SU-DHL-6 (cell line): ENCODE measurements around the gene RTP4.

Experiments
- H2AFZ ChIP-seq: fragments of 200-600 bp; sonication (generic); 2 replicates; pipeline ENCODE4 v1.6.1; 2014; ENCODE audit warnings: low read depth, mild to moderate bottlenecking, moderate library complexity, mixed read lengths, antibody characterized with exemption, low read length; ENCODE audit not compliant: severe bottlenecking
- H3F3A ChIP-seq: fragments of 200-600 bp; shearing (Covaris generic); 2 replicates; pipeline ENCODE4 v1.6.0; 2016; ENCODE audit warnings: antibody characterized with exemption, mild to moderate bottlenecking; ENCODE audit not compliant: insufficient read depth
- H3K27ac ChIP-seq: fragments of 200-600 bp; sonication (generic); 2 replicates; pipeline ENCODE4 v1.5.1; 2016; ENCODE audit warnings: low read depth, mild to moderate bottlenecking, low read length, moderate library complexity, mixed read lengths
- H3K27me3 ChIP-seq: fragments of 200-600 bp; sonication (generic), shearing (Covaris generic); 2 replicates; pipeline ENCODE4 v1.6.0; 2014; ENCODE audit warnings: mild to moderate bottlenecking, low read length
- H3K36me3 ChIP-seq: fragments of 200-600 bp; sonication (generic); 2 replicates; pipeline ENCODE4 v1.6.1; 2014; ENCODE audit warnings: mild to moderate bottlenecking, low read length, mixed read lengths
- H3K4me2 ChIP-seq: fragments of 300-600, 200-600 bp; shearing (Covaris generic), sonication (generic); 2 replicates; pipeline ENCODE4 v1.6.0; 2014; ENCODE audit warnings: low read length, low read depth, mild to moderate bottlenecking; ENCODE audit not compliant: poor library complexity, severe bottlenecking
- H3K4me3 ChIP-seq: fragments of 200-600 bp; sonication (generic); 2 replicates; pipeline ENCODE4 v1.5.1; 2014; ENCODE audit warnings: antibody characterized with exemption, low read length, mild to moderate bottlenecking, mixed read lengths; ENCODE audit not compliant: insufficient read depth, poor library complexity, severe bottlenecking
- H3K79me2 ChIP-seq: fragments of 200-600 bp; sonication (generic); 2 replicates; pipeline ENCODE4 v1.6.1; 2014; ENCODE audit warnings: mild to moderate bottlenecking, low read length, moderate library complexity; ENCODE audit not compliant: insufficient read depth
- H3K9ac ChIP-seq: fragments of 200-600 bp; sonication (generic); 2 replicates; pipeline ENCODE4 v1.7.0; 2014; ENCODE audit warnings: mild to moderate bottlenecking, low read length
- H3K9me2 ChIP-seq: fragments of 200-600 bp; sonication (generic); replicated peaks from 2 replicates; pipeline ENCODE4 v1.6.1; 2014; ENCODE audit warnings: low read length; ENCODE audit not compliant: insufficient read depth
- H3K9me3 ChIP-seq: fragments of 200-600 bp; sonication (generic); 2 replicates; pipeline ENCODE4 v1.6.1; 2014; ENCODE audit warnings: low read length, mixed read lengths; ENCODE audit not compliant: insufficient read depth
- H4K20me1 ChIP-seq: fragments of 200-600 bp; sonication (generic); 2 replicates; pipeline ENCODE4 v1.6.1; 2014; ENCODE audit warnings: low read depth, mild to moderate bottlenecking, antibody characterized with exemption, low read length, moderate library complexity, mixed read lengths
- CTCF ChIP-seq: fragments of 200-600 bp; sonication (generic); IDR thresholded peaks from one replicate; pipeline ENCODE4 v1.5.1; 2017; ENCODE audit warnings: antibody characterized with exemption, mild to moderate bottlenecking, low read length, moderate library complexity; ENCODE audit not compliant: insufficient read depth, poor library complexity, severe bottlenecking
- EZH2phosphoT487 ChIP-seq: fragments of 200-600 bp; sonication (generic), shearing (Covaris generic); conservative IDR thresholded peaks from 2 replicates; pipeline ENCODE4 v1.6.1; 2018; ENCODE audit warnings: mild to moderate bottlenecking, antibody characterized with exemption, low read length, moderate library complexity, mixed read lengths

Gene RTP4

GRCh38 chr3:187368251-187369088 lies at the start of gene RTP4:
TSS of gene RTP4 (plus strand) at chr3:187368385. CDS start at chr3:187368442, 57 bp downstream.
- Histone ChIP-seq H3K4me2 (peak within 1 kb of the TSS; percentile 39), H4K20me1 (no peaks in the 10 kb centered on the region), H3K9ac (no peak within 1 kb of the TSS), H3K9me2 (no peaks in the 10 kb centered on the region), H3K79me2 (no peaks in the 10 kb centered on the region), H3K4me3 (peak within 1 kb of the TSS; percentile 3), H3F3A (no peaks in the 10 kb centered on the region), H3K27me3 (no peaks in the 10 kb centered on the region), H3K9me3 (no peaks in the 10 kb centered on the region), H3K36me3 (no peaks in the 10 kb centered on the region), H2AFZ (peak within 1 kb of the TSS; percentile 25), H3K27ac (no peak within 1 kb of the TSS)
- TF ChIP-seq EZH2phosphoT487 = no peak
- TF ChIP-seq CTCF = no peak

GRCh38 chr3:187318819-187319616 lies 49.2 kb upstream of the RTP4 start:
- Histone ChIP-seq H3K36me3 (no peaks in the 10 kb centered on the region), H3K9me2 (no peaks in the 10 kb centered on the region), H3K9ac (no peak overlapping the region), H3K27me3 (no peaks in the 10 kb centered on the region), H3K27ac (no peak overlapping the region), H3F3A (no peaks in the 10 kb centered on the region), H4K20me1 (no peaks in the 10 kb centered on the region), H3K9me3 (no peaks in the 10 kb centered on the region), H3K4me2 (no peak overlapping the region), H3K4me3 (no peak overlapping the region), H2AFZ (peak overlapping the region; percentile 3), H3K79me2 (no peaks in the 10 kb centered on the region)
- TF ChIP-seq EZH2phosphoT487 = no peak
- peak; percentile 69 for TF ChIP-seq CTCF

- no peaks in the 10 kb centered on the region for H3K27me3 ChIP-seq
- H3K4me3 ChIP-seq = no peak overlapping the region
- H3K36me3 ChIP-seq = no peaks in the 10 kb centered on the region
- H3F3A ChIP-seq = no peaks in the 10 kb centered on the region
- TF ChIP-seq EZH2phosphoT487 = no peak
- TF ChIP-seq CTCF = peak; percentile 38
- no peaks in the 10 kb centered on the region for H3K9me2 ChIP-seq
- no peaks in the 10 kb centered on the region for H3K79me2 ChIP-seq
- no peak overlapping the region for H3K4me2 ChIP-seq
- no peak overlapping the region for H3K9ac ChIP-seq
- no peak overlapping the region for H3K27ac ChIP-seq
- H2AFZ ChIP-seq = no peak overlapping the region
- H3K9me3 ChIP-seq = no peaks in the 10 kb centered on the region
- H4K20me1 ChIP-seq = no peaks in the 10 kb centered on the region
These were observed 48.4 kb upstream of the RTP4 start for GRCh38 chr3:187319699-187320302.
